ENCODE measurements around the gene P2RY11.

DNA sequence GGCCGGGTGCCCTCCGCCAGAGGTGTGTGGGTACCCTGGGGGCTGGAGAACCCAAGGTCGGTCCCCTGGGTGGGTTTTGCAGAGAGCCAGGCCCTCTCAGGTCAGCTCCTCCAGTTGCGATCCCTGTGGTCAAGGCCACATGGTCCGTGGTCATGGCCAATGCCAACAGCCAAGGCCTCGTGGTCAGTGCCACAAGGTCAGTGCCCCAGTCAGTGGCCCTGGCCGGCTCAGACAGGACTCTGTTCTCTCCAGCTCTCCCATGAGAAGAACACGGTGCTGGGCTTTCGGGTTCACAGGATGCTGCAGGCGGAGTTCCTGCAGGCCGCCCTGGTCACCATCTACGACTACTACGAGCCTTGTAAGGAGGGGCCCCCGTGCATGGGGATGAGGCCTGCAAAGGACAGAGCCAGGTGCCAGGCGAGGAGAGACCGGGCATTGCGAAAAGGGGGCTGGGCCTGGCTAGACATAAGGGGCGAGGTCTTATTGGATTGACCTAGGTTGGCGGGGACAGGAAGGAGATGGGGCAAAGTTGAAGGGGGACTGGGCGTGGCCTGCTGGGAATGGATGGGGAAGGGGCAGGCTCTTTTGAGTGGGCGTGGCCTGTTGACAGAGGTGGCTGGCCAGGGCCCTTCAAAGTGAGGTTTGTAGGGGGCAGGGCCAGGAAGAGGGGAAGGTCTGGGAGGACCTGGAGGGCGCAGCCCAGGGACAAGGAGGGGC, 40.6 kb upstream of the P2RY11 start:
- no peak for TF ChIP-seq SUZ12 (IDR thresholded peaks at IDR 0.05)
- no peak for TF ChIP-seq SP1 (IDR thresholded peaks at IDR 0.05)

Measured in HEK293T (cell line).